ENCODE results near the gene AAGAB. TPM values are rescaled to one million over a fixed set of nuclear protein-coding genes. Genes with fewer than 3 reads are reported as not detected.
A peak's percentile ranks its signal among the peaks of the same experiment; 100 is the strongest.

Gene AAGAB
- total RNA-seq, 1 experiment from 2014 or later: 52.0 TPM

- ChIA-PET CTCF (interaction anchor here (1.4 kb wide), 1 partner anchor 226 kb away, joined by 3 read pairs; no protein-coding TSS in a partner anchor), POLR2A (interaction anchor here (1.1 to 1.2 kb wide), 2 partner anchors 28 to 49 kb away, joined by 3 read pairs; no protein-coding TSS in a partner anchor), RAD21 (ENCODE audit: low non-redundant PET in 1 of 2, low total read pairs in 2 of 2, uncharacterized antibody in 2 of 2, unreplicated experiment in 2 of 2) (no interaction called here)
- H3K9me3 ChIP-seq (ENCODE audit: control insufficient read depth in 1 of 2, insufficient read depth in 1 of 2, low read depth in 1 of 2, low read length in 2 of 2): no peaks in the 10 kb centered on the region
- H3K4me3 ChIP-seq (replicated peaks in 1 of 2; ENCODE audit: low read depth in 1 of 2, low read length in 2 of 2): 0 out of 4 replicates have a peak overlapping the region, but pooled peaks of 1 of the 2 experiments have one; percentile 15
- H4K20me1 ChIP-seq (ENCODE audit: insufficient read depth): no peaks in the 10 kb centered on the region
- no peak for DNase-seq (ENCODE audit: low read depth, low spot score)
- H3K27ac ChIP-seq (ENCODE audit: low read depth, low read length): peak overlapping the region; percentile 70
- BruUV-seq (replicated peaks): no TSS peak
- TF ChIP-seq CBX3 (IDR thresholded peaks at IDR 0.05; ENCODE audit: low read depth): no peak
- no peak for TF ChIP-seq CTCF (IDR thresholded peaks at IDR 0.05 in 2 of 3, conservative IDR thresholded peaks at IDR 0.05 in 1 of 3; ENCODE audit: borderline replicate concordance in 1 of 3, insufficient read depth in 1 of 3, low read depth in 2 of 3, low read length in 2 of 3)
- TF ChIP-seq MAX (IDR thresholded peaks at IDR 0.05): no peak
- TF ChIP-seq EZH2phosphoT487 (IDR thresholded peaks at IDR 0.05; ENCODE audit: borderline replicate concordance): no peak
- no peak for TF ChIP-seq FOSL1 (IDR thresholded peaks at IDR 0.05; ENCODE audit: low read depth)
- TF ChIP-seq YY1 (IDR thresholded peaks at IDR 0.05; ENCODE audit: extremely low read depth, insufficient replicate concordance, low read depth, low read length): no peak
- H3K9me2 ChIP-seq (ENCODE audit: insufficient read depth): no peaks in the 10 kb centered on the region
- H3K36me3 ChIP-seq (ENCODE audit: control insufficient read depth in 1 of 2, insufficient read depth in 2 of 2, low read length in 2 of 2): peaks cover 0 to 64% of the 10 kb centered on the region in 2 experiments; a peak in 2 of 4 replicates
- peak overlapping the region; percentile 58 for H3K9ac ChIP-seq (ENCODE audit: low read length)
- peaks cover 28 to 76% of the 10 kb centered on the region in 2 experiments for H3K4me1 ChIP-seq (ENCODE audit: control insufficient read depth in 1 of 2, insufficient read depth in 2 of 2, low read length in 2 of 2)
- intact Hi-C loops (cut with micrococcal nuclease): loop anchor here (10.0 kb wide), 1 partner anchor 230 kb away; no protein-coding TSS in a partner anchor
- peak; percentile 35 for ATAC-seq
- H3K27me3 ChIP-seq (ENCODE audit: insufficient read depth, low read length): no peaks in the 10 kb centered on the region
- H3K4me2 ChIP-seq (ENCODE audit: low read length): peak overlapping the region; percentile 71
- H2AFZ ChIP-seq (ENCODE audit: low read depth, low read length, poor library complexity, severe bottlenecking): no peak overlapping the region
- peaks cover 33% of the 10 kb centered on the region; the same call in 1 of the 2 replicates for H3K79me2 ChIP-seq (ENCODE audit: insufficient read depth, low read length)
Measured at GRCh38 chr15:67174446-67174845, 80.0 kb downstream of the AAGAB start.

Data from HCT116 (cell line).